Central memory CD8-positive, alpha-beta T cell (primary cell): ENCODE results near the gene CNTNAP2.

Experiments
- ATAC-seq: fragments of 150-1000 bp; cut with Tn5 transposase; replicated peaks from 2 replicates; pipeline ENCODE4 v1.10.0; 2022; ENCODE audit warnings: mild to moderate bottlenecking, moderate FRiP score, moderate number of reproducible peaks; ENCODE audit not compliant: poor library complexity, severe bottlenecking; ENCODE audit errors: extremely low read depth
- DNase-seq, 2 donors: peaks; one replicate each; pipeline ENCODE4 v3.0.0; 2021; ENCODE audit warnings: low spot score in 2 of 2
- H3K27ac Mint-ChIP-seq: one replicate; pipeline ENCODE4 v1.8.0; 2022; ENCODE audit warnings: low read depth, mild to moderate bottlenecking, moderate library complexity, mixed read lengths
- H3K27me3 Mint-ChIP-seq: one replicate; pipeline ENCODE4 v1.8.0; 2022; ENCODE audit warnings: mixed read lengths
- H3K36me3 Mint-ChIP-seq: one replicate; pipeline ENCODE4 v1.8.0; 2022; ENCODE audit warnings: mild to moderate bottlenecking, moderate library complexity, mixed read lengths; ENCODE audit not compliant: insufficient read depth
- H3K4me1 Mint-ChIP-seq: one replicate; pipeline ENCODE4 v1.8.0; 2022; ENCODE audit warnings: mixed read lengths
- H3K4me3 Mint-ChIP-seq: one replicate; pipeline ENCODE4 v1.8.0; 2022; ENCODE audit warnings: mild to moderate bottlenecking, moderate library complexity, mixed read lengths
- H3K9me3 Mint-ChIP-seq: one replicate; pipeline ENCODE4 v1.8.0; 2022; ENCODE audit warnings: mixed read lengths

CNTNAP2 gene

GRCh38 chr7:146652176-146652575 lies 535.6 kb downstream of the CNTNAP2 start:
- no peaks in the 10 kb centered on the region for H3K27me3 Mint-ChIP-seq
- ATAC-seq (no peak), DNase-seq (no peak)
- H3K4me3 Mint-ChIP-seq: no peak overlapping the region
- no peaks in the 10 kb centered on the region for H3K36me3 Mint-ChIP-seq
- no peaks in the 10 kb centered on the region for H3K4me1 Mint-ChIP-seq
- peaks cover 4% of the 10 kb centered on the region for H3K9me3 Mint-ChIP-seq
- H3K27ac Mint-ChIP-seq: no peak overlapping the region

- no peak for ATAC-seq
- no peak for DNase-seq
- H3K4me1 Mint-ChIP-seq: no peaks in the 10 kb centered on the region
- peaks cover 21% of the 10 kb centered on the region for H3K9me3 Mint-ChIP-seq
- no peaks in the 10 kb centered on the region for H3K36me3 Mint-ChIP-seq
- H3K4me3 Mint-ChIP-seq: no peak overlapping the region
- H3K27ac Mint-ChIP-seq: no peak overlapping the region
- H3K27me3 Mint-ChIP-seq: no peaks in the 10 kb centered on the region
Observed at GRCh38 chr7:146654048-146654447, 537.4 kb downstream of the CNTNAP2 start.

GRCh38 chr7:146655928-146656797 lies 539.6 kb downstream of the CNTNAP2 start:
- Mint-ChIP-seq H3K36me3 (no peaks in the 10 kb centered on the region), H3K27me3 (no peaks in the 10 kb centered on the region), H3K27ac (no peak overlapping the region), H3K4me3 (no peak overlapping the region), H3K9me3 (peaks cover 28% of the 10 kb centered on the region), H3K4me1 (no peaks in the 10 kb centered on the region)
- ATAC-seq (no peak), DNase-seq (no peak)

- no peak overlapping the region for H3K4me3 Mint-ChIP-seq
- no peak for DNase-seq
- no peaks in the 10 kb centered on the region for H3K36me3 Mint-ChIP-seq
- peaks cover 30% of the 10 kb centered on the region for H3K9me3 Mint-ChIP-seq
- H3K27me3 Mint-ChIP-seq: no peaks in the 10 kb centered on the region
- H3K27ac Mint-ChIP-seq: peak overlapping the region; percentile 18
- ATAC-seq: no peak
- H3K4me1 Mint-ChIP-seq: no peaks in the 10 kb centered on the region
Observed at GRCh38 chr7:146656988-146657387, 540.4 kb downstream of the CNTNAP2 start.

- DNase-seq (no peak), ATAC-seq (no peak)
- Mint-ChIP-seq H3K27me3 (no peaks in the 10 kb centered on the region), H3K36me3 (no peaks in the 10 kb centered on the region), H3K27ac (no peak overlapping the region), H3K4me3 (no peak overlapping the region), H3K9me3 (peaks cover 34% of the 10 kb centered on the region), H3K4me1 (no peaks in the 10 kb centered on the region)
Observed at GRCh38 chr7:146658604-146659003, 542.0 kb downstream of the CNTNAP2 start.

GRCh38 chr7:146659732-146660131 lies 543.1 kb downstream of the CNTNAP2 start:
- Mint-ChIP-seq H3K36me3 (no peaks in the 10 kb centered on the region), H3K27me3 (no peaks in the 10 kb centered on the region), H3K4me1 (no peaks in the 10 kb centered on the region), H3K9me3 (peaks cover 34% of the 10 kb centered on the region), H3K27ac (no peak overlapping the region), H3K4me3 (no peak overlapping the region)
- DNase-seq (no peak), ATAC-seq (no peak)

GRCh38 chr7:146660839-146661238 lies 544.2 kb downstream of the CNTNAP2 start:
- Mint-ChIP-seq H3K36me3 (no peaks in the 10 kb centered on the region), H3K27ac (no peak overlapping the region), H3K27me3 (no peaks in the 10 kb centered on the region), H3K9me3 (peaks cover 35% of the 10 kb centered on the region), H3K4me3 (no peak overlapping the region), H3K4me1 (no peaks in the 10 kb centered on the region)
- ATAC-seq (no peak), DNase-seq (no peak)

- Mint-ChIP-seq H3K4me1 (no peaks in the 10 kb centered on the region), H3K36me3 (no peaks in the 10 kb centered on the region), H3K27me3 (no peaks in the 10 kb centered on the region), H3K27ac (no peak overlapping the region), H3K9me3 (peaks cover 41% of the 10 kb centered on the region), H3K4me3 (no peak overlapping the region)
- DNase-seq (no peak), ATAC-seq (no peak)
Observed at GRCh38 chr7:146661435-146661834, 544.8 kb downstream of the CNTNAP2 start.

GRCh38 chr7:146661929-146662328 lies 545.3 kb downstream of the CNTNAP2 start:
- no peak overlapping the region for H3K27ac Mint-ChIP-seq
- peaks cover 44% of the 10 kb centered on the region for H3K9me3 Mint-ChIP-seq
- no peak for ATAC-seq
- H3K4me3 Mint-ChIP-seq: no peak overlapping the region
- DNase-seq: no peak
- H3K36me3 Mint-ChIP-seq: no peaks in the 10 kb centered on the region
- no peaks in the 10 kb centered on the region for H3K27me3 Mint-ChIP-seq
- no peaks in the 10 kb centered on the region for H3K4me1 Mint-ChIP-seq

GRCh38 chr7:146665023-146665422 lies 548.4 kb downstream of the CNTNAP2 start:
- no peaks in the 10 kb centered on the region for H3K27me3 Mint-ChIP-seq
- H3K27ac Mint-ChIP-seq: no peak overlapping the region
- no peak for DNase-seq
- no peak for ATAC-seq
- no peak overlapping the region for H3K4me3 Mint-ChIP-seq
- peaks cover 25% of the 10 kb centered on the region for H3K9me3 Mint-ChIP-seq
- H3K36me3 Mint-ChIP-seq: no peaks in the 10 kb centered on the region
- no peaks in the 10 kb centered on the region for H3K4me1 Mint-ChIP-seq

GRCh38 chr7:146670532-146670931 lies 553.9 kb downstream of the CNTNAP2 start:
- DNase-seq (no peak), ATAC-seq (no peak)
- no peaks in the 10 kb centered on the region for H3K36me3 Mint-ChIP-seq
- H3K4me1 Mint-ChIP-seq: no peaks in the 10 kb centered on the region
- H3K9me3 Mint-ChIP-seq: peaks cover 33% of the 10 kb centered on the region
- H3K27ac Mint-ChIP-seq: no peak overlapping the region
- no peaks in the 10 kb centered on the region for H3K27me3 Mint-ChIP-seq
- H3K4me3 Mint-ChIP-seq: no peak overlapping the region

GRCh38 chr7:146681487-146681886 lies 564.9 kb downstream of the CNTNAP2 start:
- ATAC-seq (no peak), DNase-seq (no peak)
- H3K27me3 Mint-ChIP-seq: no peaks in the 10 kb centered on the region
- no peaks in the 10 kb centered on the region for H3K36me3 Mint-ChIP-seq
- H3K9me3 Mint-ChIP-seq: peaks cover 20% of the 10 kb centered on the region
- H3K27ac Mint-ChIP-seq: no peak overlapping the region
- no peaks in the 10 kb centered on the region for H3K4me1 Mint-ChIP-seq
- no peak overlapping the region for H3K4me3 Mint-ChIP-seq

GRCh38 chr7:146683439-146683838 lies 566.8 kb downstream of the CNTNAP2 start:
- H3K27ac Mint-ChIP-seq: no peak overlapping the region
- no peaks in the 10 kb centered on the region for H3K4me1 Mint-ChIP-seq
- DNase-seq: no peak
- H3K36me3 Mint-ChIP-seq: no peaks in the 10 kb centered on the region
- no peaks in the 10 kb centered on the region for H3K27me3 Mint-ChIP-seq
- ATAC-seq: no peak
- no peak overlapping the region for H3K4me3 Mint-ChIP-seq
- peaks cover 17% of the 10 kb centered on the region for H3K9me3 Mint-ChIP-seq
